Smooth muscle cell (in vitro differentiated cells): ENCODE results near the gene CTSK. TPM values are rescaled to one million over a fixed set of nuclear protein-coding genes. Genes with fewer than 3 reads are reported as not detected.

Experiments
- DNase-seq: peaks from one replicate; lab custom pipeline; 2025; ENCODE audit not compliant: unreplicated experiment; lab: John Stamatoyannopoulos, UW
- H2AFZ ChIP-seq: fragments of 200-600 bp; sonication (generic); 2 replicates; pipeline ENCODE4 v1.6.0; 2016; ENCODE audit warnings: antibody characterized with exemption, low read depth, mild to moderate bottlenecking
- H3F3A ChIP-seq: fragments of 200-600 bp; sonication (generic); 2 replicates; pipeline ENCODE4 v1.6.0; 2017; ENCODE audit warnings: antibody characterized with exemption, low read depth
- H3K27ac ChIP-seq: fragments of 200-600 bp; sonication (generic); 2 replicates; pipeline ENCODE4 v1.5.1; 2016; ENCODE audit warnings: low read depth, mild to moderate bottlenecking
- H3K27me3 ChIP-seq: fragments of 200-600 bp; sonication (generic); 2 replicates; pipeline ENCODE4 v1.6.1; 2016; ENCODE audit warnings: low read depth, mild to moderate bottlenecking
- H3K36me3 ChIP-seq: fragments of 200-600 bp; sonication (generic); 2 replicates; pipeline ENCODE4 v1.5.1; 2016; ENCODE audit warnings: low read depth
- H3K4me1 ChIP-seq: fragments of 200-600 bp; sonication (generic); 2 replicates; pipeline ENCODE4 v1.5.1; 2016; ENCODE audit warnings: low read depth
- H3K4me2 ChIP-seq: fragments of 200-600 bp; sonication (generic); 2 replicates; pipeline ENCODE4 v1.6.0; 2016; ENCODE audit warnings: mild to moderate bottlenecking
- H3K4me3 ChIP-seq: fragments of 200-600 bp; sonication (generic); 2 replicates; pipeline ENCODE4 v1.5.1; 2016; ENCODE audit warnings: mild to moderate bottlenecking
- H3K79me2 ChIP-seq: fragments of 200-600 bp; sonication (generic); 2 replicates; pipeline ENCODE4 v1.6.0; 2016; ENCODE audit warnings: low read depth, mild to moderate bottlenecking
- H3K9ac ChIP-seq: fragments of 200-600 bp; sonication (generic); 2 replicates; pipeline ENCODE4 v1.6.0; 2016; ENCODE audit warnings: low read depth
- H3K9me3 ChIP-seq: fragments of 200-600 bp; sonication (generic); replicated peaks from 2 replicates; pipeline ENCODE4 v1.5.1; 2016; ENCODE audit warnings: low read depth
- H4K20me1 ChIP-seq: fragments of 200-600 bp; sonication (generic); 2 replicates; pipeline ENCODE4 v1.6.0; 2016; ENCODE audit warnings: low read depth
- WGBS: methylation state at CpG from one replicate; pipeline ENCODE4 v1.1.7; 2016; ENCODE audit warnings: low lambda C conversion rate; 5-methylcytosine and 5-hydroxymethylcytosine counted together
- polyA plus RNA-seq: library from polyadenylated mRNA; unstranded; fragments of >200 nt; fragmentation: Nextera tagmentation; extraction: Ambion mirVana; gene quantifications from 2 replicates; pipeline ENCODE4 v1.2.1, GENCODE V29; 2016
- total RNA-seq: library from RNA; depleted of rRNA; stranded (reverse); fragments of >200 nt; gene quantifications from 2 replicates; pipeline ENCODE4 v1.2.3, GENCODE V29; 2014
- TF ChIP-seq, protein P1 (sequence below): fragments of 200-600 bp; sonication (generic); IDR thresholded peaks from 2 replicates; pipeline ENCODE4 v1.5.1; 2017; ENCODE audit warnings: borderline replicate concordance, mild to moderate bottlenecking, antibody characterized with exemption; ENCODE audit not compliant: insufficient read depth, poor library complexity, severe bottlenecking

Gene CTSK
- total and polyA plus RNA-seq, 2 experiments from 2014 or later, result 12.2 to 12.4 TPM

DNA sequence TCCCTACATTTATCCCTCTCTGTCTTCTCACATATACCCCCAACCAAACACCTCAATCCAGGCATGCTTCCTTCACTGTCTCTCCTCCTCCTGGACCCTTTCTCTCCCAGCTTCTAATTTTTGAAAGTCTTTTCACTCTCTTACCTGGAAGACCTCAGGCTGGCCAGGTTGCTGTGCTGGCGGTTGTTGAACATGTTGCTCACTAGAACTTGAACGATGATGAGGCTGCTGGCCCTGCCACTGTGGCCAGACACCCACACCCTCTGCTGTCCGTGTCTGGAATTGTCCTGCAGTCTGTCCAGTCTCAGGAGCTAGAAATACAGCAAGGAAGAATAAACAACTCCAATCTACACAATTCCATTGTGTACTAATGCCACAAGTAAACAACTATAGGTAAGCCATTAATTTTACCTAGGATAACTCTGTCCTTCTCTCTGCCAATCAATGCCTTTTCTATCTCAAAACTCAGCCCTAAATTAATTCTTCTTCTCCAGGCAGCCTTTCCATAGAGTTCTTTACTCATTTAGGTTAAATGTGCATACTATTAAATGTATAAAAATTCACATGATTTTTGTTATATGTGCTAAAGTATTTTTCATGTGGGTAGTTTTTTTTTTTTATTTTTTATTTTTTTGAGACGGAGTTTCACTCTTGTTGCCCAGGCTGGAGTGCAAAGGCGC is 5.1 kb upstream of the CTSK start:
- Histone ChIP-seq H3K4me3 (no peak overlapping the region), H3K79me2 (no peaks in the 10 kb centered on the region), H3K9me3 (no peaks in the 10 kb centered on the region), H3K4me2 (no peak overlapping the region), H3K9ac (no peak overlapping the region), H4K20me1 (no peaks in the 10 kb centered on the region), H2AFZ (no peak overlapping the region), H3K4me1 (no peaks in the 10 kb centered on the region), H3K27ac (no peak overlapping the region), H3F3A (no peaks in the 10 kb centered on the region), H3K27me3 (no peaks in the 10 kb centered on the region), H3K36me3 (peaks cover 20% of the 10 kb centered on the region)
- 56% methylated on average over 5 of the region's 5 CpGs for WGBS
- TF ChIP-seq, protein P1, sequence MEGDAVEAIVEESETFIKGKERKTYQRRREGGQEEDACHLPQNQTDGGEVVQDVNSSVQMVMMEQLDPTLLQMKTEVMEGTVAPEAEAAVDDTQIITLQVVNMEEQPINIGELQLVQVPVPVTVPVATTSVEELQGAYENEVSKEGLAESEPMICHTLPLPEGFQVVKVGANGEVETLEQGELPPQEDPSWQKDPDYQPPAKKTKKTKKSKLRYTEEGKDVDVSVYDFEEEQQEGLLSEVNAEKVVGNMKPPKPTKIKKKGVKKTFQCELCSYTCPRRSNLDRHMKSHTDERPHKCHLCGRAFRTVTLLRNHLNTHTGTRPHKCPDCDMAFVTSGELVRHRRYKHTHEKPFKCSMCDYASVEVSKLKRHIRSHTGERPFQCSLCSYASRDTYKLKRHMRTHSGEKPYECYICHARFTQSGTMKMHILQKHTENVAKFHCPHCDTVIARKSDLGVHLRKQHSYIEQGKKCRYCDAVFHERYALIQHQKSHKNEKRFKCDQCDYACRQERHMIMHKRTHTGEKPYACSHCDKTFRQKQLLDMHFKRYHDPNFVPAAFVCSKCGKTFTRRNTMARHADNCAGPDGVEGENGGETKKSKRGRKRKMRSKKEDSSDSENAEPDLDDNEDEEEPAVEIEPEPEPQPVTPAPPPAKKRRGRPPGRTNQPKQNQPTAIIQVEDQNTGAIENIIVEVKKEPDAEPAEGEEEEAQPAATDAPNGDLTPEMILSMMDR, result peak; percentile 46
- no peak for DNase-seq

DNA sequence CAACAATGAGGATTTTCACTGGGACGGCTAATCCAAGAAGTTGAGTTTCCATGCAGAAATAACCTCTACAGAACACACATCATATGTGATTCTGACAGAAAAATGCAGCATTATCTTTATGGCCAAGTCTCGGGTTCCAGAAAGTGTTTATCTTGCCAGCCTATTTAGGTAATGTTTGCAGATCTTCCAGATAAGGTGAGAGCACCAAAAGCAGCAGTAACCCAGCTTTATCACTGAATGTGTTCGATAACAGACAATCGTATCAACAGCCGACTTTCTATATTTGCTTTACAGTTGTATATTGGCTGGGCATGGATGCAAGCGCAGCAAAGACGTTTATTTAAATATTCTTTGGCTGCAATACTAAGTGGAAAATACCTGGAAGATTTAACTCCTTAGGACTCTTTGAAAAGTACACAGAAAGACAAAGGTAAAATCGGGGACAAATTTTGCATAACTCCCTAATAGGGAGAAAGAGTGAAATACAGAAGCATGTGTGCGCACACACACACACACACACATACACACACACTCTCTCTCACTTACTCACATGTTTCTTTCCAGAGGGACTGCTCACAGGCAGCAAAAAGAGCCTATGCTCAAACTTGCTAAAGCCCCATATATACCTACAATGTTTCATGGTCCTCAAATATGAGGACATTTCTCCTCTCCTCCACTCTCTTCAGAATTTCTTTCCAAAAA is 3.0 kb upstream of the CTSK start:
- Histone ChIP-seq H3K79me2 (no peaks in the 10 kb centered on the region), H3K9me3 (no peaks in the 10 kb centered on the region), H3K4me3 (no peak overlapping the region), H3K4me2 (no peak overlapping the region), H3K9ac (no peak overlapping the region), H3K27me3 (no peaks in the 10 kb centered on the region), H2AFZ (no peak overlapping the region), H3K36me3 (peaks cover 18% of the 10 kb centered on the region), H4K20me1 (no peaks in the 10 kb centered on the region), H3K4me1 (peaks cover 19% of the 10 kb centered on the region), H3K27ac (no peak overlapping the region), H3F3A (no peaks in the 10 kb centered on the region)
- 80% methylated on average over 9 of the region's 9 CpGs for WGBS
- TF ChIP-seq, protein P1, result no peak
- DNase-seq, result no peak

DNA sequence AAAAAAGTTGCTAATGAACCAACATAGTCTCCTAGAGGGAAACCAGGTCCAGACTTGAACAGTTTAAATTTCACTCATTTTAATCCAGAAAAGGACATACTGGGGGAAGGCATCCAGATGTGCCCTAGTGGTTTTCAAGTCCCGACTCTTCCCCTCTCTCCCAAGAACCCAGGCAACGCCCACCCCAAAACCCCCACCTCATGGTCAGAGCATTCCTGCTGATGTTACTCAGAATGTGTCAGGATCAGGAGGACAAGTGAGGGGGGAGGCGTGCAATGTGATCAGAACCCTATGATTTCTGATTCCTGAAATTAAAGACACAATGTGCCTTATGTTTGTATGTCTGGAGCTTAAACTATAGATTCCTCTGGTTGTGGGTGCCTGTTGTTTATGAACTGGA is 1.6 kb upstream of the CTSK start:
- 73% methylated on average over 3 of the region's 3 CpGs for WGBS
- Histone ChIP-seq H3K4me3 (no peak overlapping the region), H3K27me3 (no peaks in the 10 kb centered on the region), H3K27ac (no peak overlapping the region), H3K9ac (no peak overlapping the region), H3F3A (no peaks in the 10 kb centered on the region), H3K79me2 (no peaks in the 10 kb centered on the region), H3K36me3 (peaks cover 14% of the 10 kb centered on the region), H4K20me1 (no peaks in the 10 kb centered on the region), H3K4me2 (no peak overlapping the region), H3K9me3 (no peaks in the 10 kb centered on the region), H2AFZ (no peak overlapping the region), H3K4me1 (peaks cover 20% of the 10 kb centered on the region)
- TF ChIP-seq, protein P1, result no peak
- no peak for DNase-seq
